ENCODE results near the gene ABCB11.
"Not testable (repeated sequence)": the region's sequence is repeated elsewhere in the genome, so short reads cannot be mapped to it uniquely, and the experiment has no call there.

The ABCB11 gene

GRCh38 chr2:169031202-169031601 is at the start of gene ABCB11:
ABCB11 (minus strand) TSS chr2:169031324; CDS start chr2:169018125, 13,199 bp downstream.
- no peak for DNase-seq (ENCODE audit: low read depth)

- no peak for DNase-seq (ENCODE audit: low read depth)
These were observed 49.3 kb upstream of the ABCB11 start for GRCh38 chr2:169080250-169081069.

- DNase-seq (ENCODE audit: low read depth): no peak
These were observed 46.6 kb upstream of the ABCB11 start for GRCh38 chr2:169077674-169078240.

GRCh38 chr2:169073963-169074751 is 43.0 kb upstream of the ABCB11 start:
- DNase-seq (ENCODE audit: low read depth): no peak

GRCh38 chr2:169073211-169073962 is 42.3 kb upstream of the ABCB11 start:
- DNase-seq (ENCODE audit: low read depth): no peak

GRCh38 chr2:169072163-169072925 is 41.2 kb upstream of the ABCB11 start:
- no peak for DNase-seq (ENCODE audit: low read depth)

- DNase-seq (ENCODE audit: low read depth): no peak
These were observed 40.3 kb upstream of the ABCB11 start for GRCh38 chr2:169071455-169071854.

- DNase-seq (ENCODE audit: low read depth): no peak
These were observed 38.7 kb upstream of the ABCB11 start for GRCh38 chr2:169069833-169070232.

GRCh38 chr2:169069341-169069740 is 38.2 kb upstream of the ABCB11 start, which contains the start of gene DHRS9:
DHRS9 (plus strand) TSS chr2:169069563; CDS start chr2:169081582, 12,019 bp downstream.
- DNase-seq (ENCODE audit: low read depth): no peak

GRCh38 chr2:169066897-169067296 is 35.8 kb upstream of the ABCB11 start:
- DNase-seq (ENCODE audit: low read depth): no peak

GRCh38 chr2:169065864-169066517 is 34.9 kb upstream of the ABCB11 start:
- DNase-seq (ENCODE audit: low read depth): no peak

GRCh38 chr2:169065422-169065821 is 34.3 kb upstream of the ABCB11 start:
- no peak for DNase-seq (ENCODE audit: low read depth)

GRCh38 chr2:169064199-169064598 is 33.1 kb upstream of the ABCB11 start:
- DNase-seq (ENCODE audit: low read depth): not testable (repeated sequence)

- DNase-seq (ENCODE audit: low read depth): not testable (repeated sequence)
These were observed 23.5 kb upstream of the ABCB11 start for GRCh38 chr2:169054575-169054974.

- no peak for DNase-seq (ENCODE audit: low read depth)
These were observed 19.5 kb upstream of the ABCB11 start for GRCh38 chr2:169050476-169051240.

- DNase-seq (ENCODE audit: low read depth): no peak
These were observed 18.0 kb upstream of the ABCB11 start for GRCh38 chr2:169049142-169049541.

GRCh38 chr2:169047256-169048250 is 16.4 kb upstream of the ABCB11 start:
- no peak for DNase-seq (ENCODE audit: low read depth)

- no peak for DNase-seq (ENCODE audit: low read depth)
These were observed 15.5 kb upstream of the ABCB11 start for GRCh38 chr2:169046440-169047151.
